G401 (cell line): ENCODE results near the gene CHST8. TPM values are rescaled to one million over a fixed set of nuclear protein-coding genes. Genes with fewer than 3 reads are reported as not detected.
A peak's percentile ranks its signal among the peaks of the same experiment; 100 is the strongest.

Source experiments
- DNase-seq: peaks from one replicate; pipeline ENCODE4 v3.0.0-alpha.2; 2015; ENCODE audit warnings: low spot score
- in situ Hi-C: cut with HindIII; loops from 2 replicates; pipeline ENCODE4 v1.10.0; 2016; ENCODE audit warnings: low sequenced_read_pairs, mixed read lengths
- total RNA-seq: library from RNA; depleted of rRNA; stranded (reverse); fragments of >200 nt; shearing (Covaris generic); gene quantifications from 2 replicates; pipeline ENCODE4 v1.2.3, GENCODE V29; 2014

Gene CHST8
- total RNA-seq, 1 experiment from 2014 or later = not detected

DNA sequence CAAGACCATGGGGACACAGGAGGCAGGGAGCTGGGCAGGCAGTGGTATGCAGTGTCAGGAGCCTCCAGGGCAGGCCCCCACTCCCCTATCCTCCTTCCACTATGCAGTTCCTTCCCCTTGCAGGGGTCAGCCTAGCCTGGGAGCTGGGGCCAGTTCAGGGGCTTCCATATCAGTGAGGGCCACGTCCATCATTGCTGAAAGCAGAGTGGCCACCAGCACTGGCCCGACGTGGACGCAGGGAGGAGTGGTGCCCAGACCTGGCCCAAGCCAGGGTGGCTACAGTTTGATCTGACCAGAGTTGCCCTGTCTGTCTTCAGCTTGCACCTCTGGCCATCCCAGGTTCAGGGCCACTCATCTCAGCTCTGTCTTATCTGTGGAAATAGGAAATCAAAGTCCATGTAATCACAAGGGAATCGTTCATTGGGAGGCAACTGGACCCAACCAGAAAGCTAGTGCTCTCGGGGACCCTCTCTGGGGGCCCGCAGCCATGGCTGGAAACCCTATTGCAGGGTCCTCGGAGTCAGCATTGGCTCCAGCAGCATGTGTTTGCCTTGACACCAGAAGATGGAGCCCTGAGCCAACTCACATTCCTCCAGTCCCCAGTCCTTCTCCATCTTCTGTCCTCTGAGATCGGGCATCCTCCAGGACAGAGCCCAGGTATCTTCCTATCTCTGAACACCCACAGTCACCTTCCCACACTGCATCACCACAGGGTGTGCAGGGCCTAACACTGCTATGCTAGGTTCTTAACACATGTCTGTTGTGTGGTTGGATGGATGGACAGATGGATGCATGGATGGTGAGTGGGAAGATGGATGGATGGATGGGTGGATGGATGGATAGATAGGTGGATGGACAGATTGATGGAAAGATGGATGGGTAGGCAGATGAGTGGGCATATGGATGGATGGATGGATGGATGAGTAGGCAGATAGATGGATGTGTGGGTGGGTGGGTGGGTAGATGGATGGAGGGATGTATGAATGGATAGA, 99.2 kb downstream of the CHST8 start:
- no peak for DNase-seq
- in situ Hi-C loops = no loop called here

DNA sequence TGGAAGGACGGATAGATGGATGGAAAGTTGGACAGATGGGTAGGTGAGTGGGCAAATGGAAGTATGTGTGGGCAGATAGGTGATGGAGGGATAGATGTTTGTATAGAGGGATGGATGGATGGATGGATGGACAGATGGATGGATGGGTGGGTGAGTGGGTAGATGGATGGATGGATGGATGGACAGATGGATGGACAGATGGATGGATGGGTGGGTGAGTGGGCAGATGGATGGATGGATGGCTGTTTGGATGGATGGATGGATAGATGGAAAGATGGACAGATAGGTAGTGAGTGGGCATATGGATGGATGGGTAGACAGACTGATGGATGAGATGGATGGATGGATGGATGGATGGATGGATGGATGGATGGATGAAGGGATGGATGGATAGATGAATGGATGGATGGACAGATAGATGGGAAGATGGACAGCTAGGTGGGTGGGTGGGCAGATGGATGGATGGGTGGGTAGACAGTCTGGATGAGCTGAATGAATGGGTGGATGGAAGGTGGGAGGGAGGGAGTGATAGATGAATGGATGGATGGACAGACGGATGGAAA, 100.1 kb downstream of the CHST8 start:
- in situ Hi-C loops = no loop called here
- no peak for DNase-seq

DNA sequence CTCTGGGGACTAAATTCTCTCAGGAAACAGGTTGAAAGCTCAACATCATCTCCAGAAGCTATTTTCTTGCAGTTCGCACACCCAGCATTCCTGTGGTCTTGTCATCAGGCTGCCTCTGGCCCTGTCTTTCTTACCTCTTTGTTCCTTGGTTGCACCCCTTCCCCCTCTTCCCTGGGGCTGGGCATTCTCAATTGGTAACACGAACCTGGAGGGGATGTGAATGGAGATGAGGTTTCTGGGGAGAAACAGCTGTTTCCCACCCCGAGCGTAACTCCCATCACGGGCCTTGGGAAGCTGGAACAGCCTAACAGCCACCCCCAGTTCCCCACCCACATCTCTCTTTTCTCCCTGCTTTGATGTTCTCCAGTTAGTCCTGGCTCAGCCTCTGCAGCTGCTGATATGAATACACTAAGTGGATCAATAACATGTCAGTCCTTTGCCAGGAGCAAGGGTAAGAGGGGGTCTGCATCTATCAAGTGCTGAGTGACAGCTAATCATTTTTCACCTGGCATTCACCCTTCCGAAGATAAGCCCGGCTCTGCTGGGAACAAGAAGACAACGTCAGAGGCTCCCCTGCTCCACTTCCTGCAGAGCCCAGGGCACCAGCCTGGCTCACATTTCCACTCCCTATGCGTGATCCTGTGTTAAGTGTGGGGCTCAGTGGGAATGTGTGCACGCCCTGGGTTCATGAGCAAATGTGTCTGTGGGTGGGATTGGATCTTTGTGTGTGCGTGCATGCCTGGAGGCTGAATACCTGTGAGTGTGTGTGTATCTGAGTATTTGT, 100.9 kb downstream of the CHST8 start:
- no peak for DNase-seq
- in situ Hi-C loops = no loop called here

DNA sequence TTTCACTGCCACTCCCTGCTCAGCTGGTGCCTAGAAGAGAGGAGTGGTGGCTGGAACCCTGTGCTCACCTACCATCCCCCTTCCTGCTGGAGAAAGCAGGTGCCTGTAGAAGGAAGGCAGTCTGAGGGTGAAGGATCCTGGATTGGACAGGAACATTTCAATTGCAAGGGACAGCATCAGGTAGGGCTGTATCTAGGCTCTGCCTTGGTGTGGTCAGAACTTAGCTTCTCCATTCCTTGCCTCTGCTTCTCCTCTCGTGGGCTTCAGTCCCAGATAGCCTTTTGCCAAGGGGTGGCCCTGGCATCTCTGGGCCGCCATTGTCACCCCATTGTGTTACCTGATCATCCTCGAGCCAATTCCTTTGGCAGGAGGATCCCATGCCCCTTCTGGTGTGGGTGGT, 101.8 kb downstream of the CHST8 start:
- DNase-seq = no peak
- in situ Hi-C loops = no loop called here

DNA sequence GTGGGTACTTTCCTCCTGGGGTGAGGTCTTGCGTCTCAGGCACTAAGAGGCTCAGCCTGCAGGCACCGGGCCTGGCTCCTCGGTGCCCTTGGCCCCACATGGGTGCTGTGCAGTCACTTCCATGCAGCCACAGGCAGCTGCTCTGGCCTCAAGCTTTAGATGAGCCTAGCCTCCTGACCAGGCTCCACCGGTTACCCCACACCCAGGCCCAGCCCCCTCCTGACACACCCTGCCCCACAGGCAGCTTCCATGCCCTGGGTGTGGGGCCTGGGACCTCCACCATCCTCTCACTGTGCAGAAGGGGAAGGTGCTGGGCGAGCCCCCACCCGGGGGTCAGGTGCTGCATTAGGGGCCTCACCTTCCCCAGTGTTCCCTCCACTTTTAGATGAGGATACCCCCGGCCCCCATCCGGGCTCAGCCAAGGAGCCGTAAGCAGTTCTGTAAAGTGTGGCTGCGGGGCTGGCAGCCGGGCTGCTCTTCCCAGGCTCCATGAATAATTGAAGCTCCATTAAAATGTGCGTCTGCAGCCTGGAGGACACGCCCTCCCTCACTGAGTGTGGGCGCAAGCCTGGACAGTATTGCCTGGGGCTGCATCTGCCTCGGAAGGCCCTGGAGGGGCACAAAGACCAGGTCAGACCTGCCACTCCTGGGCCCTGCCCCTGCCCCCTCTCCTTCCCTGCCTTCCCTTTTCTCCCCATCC, 102.4 kb downstream of the CHST8 start:
- DNase-seq = no peak
- in situ Hi-C loops = no loop called here

DNA sequence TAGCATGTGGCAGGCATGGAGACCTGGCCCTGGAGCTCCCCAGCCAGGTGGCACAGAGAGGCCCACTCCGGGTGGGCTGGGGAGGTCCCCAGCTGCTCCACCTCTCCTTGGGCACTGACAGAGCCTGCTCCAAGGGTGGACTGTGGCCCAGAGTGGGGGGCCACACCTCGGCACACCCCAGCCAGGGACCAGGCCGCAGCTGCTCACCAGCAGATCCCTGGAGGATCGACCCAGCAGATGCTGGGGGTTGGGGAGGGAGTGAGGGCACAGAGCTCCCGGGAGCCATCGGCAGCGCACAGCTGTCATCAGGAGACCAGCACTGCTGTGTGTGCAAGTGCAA, 102.9 kb downstream of the CHST8 start:
- no peak for DNase-seq
- in situ Hi-C loops = no loop called here

DNA sequence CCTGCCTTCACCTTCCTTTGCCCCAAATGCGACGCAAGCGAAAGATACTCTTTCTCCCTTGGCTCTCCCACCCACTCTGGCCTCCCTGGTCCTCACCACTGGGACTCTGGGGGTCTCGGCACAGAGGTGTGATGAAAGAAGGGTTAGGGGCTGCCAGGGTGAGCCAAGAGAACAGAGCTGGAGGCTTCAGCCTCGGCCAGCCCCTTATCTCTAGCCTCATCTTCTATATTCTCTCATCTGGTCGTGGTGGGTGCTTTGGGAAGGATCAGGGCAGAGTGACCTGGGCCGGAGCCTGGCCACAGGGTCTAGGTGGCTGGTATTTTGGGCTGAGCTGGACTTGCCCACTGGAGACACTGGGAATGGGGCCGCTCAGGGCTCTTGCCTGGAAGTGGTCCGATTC, 103.8 kb downstream of the CHST8 start:
- no peak for DNase-seq
- in situ Hi-C loops = no loop called here

DNA sequence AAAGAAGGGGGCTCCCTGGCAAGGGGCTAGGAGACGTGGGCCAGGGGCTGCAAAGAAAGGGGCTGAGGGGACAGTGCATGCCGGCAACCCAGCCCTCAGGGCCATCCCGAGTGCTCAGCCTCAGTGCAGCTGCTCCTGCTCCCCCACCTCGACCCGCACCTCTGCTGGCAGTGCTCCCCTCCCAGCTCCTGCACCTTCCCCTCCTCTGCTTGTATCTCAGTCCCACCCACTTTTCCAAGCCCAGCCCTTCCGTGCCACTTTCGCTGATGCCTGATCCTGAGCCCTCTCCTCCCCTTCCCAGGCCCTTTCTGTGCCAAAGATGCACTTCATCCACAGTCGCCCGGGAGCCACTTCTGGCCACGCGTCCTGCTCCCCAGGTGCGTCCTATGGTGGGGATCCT, 105.0 kb downstream of the CHST8 start:
- in situ Hi-C loops = no loop called here
- DNase-seq = no peak

DNA sequence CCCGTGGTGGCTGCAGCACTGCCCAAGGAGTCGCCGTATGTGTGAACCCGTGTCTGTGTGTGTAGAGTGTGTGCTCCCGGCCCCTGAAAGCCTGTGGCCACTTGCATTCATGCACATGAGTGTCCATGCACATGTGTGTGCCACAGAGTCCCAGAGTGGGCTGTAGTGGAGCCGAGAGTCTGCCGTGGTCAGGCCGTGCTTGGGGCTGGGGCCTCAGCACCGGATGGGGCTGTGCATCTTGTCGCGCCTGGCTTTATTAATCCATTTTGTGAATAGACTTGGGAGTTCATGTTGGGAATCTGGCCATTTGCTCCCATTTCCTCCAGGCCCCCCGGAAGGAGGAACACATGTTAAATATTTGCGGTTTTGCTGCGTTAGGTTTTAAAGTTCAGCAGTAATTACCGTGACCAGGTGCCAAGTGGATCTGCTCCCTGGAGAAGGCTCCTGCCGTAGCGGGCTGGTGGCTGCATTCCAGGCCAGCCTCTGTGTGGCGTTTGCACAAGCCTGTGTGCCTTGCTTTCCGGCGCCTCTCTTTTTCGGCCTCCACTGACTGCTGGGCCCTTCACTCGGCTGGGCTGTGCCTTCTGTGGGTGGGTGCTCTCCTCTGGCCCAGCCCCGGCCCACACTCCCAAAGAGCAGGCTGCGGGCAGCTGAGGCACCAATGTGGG, 105.7 kb downstream of the CHST8 start:
- DNase-seq = peak; percentile 62
- in situ Hi-C loops = no loop called here

DNA sequence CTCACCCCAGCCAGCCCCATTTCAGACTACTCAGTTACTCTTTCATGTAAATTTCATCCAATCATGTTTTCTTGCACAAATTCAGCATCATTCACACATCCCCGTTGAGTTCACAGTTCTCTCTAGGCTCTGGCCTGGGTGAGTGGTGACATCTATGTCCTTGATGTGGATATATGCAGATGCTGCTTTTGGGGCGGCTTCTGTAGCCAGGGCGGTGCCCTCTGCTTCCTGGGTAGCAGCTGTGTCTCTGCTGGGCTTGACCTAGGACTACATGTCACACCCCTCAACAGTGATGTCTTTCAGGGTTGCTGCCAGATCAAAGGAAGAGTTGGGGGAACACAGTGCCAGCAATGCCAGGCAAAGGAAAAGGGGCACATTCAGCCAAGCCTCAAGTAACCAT, 106.4 kb downstream of the CHST8 start:
- in situ Hi-C loops = no loop called here
- no peak for DNase-seq

DNA sequence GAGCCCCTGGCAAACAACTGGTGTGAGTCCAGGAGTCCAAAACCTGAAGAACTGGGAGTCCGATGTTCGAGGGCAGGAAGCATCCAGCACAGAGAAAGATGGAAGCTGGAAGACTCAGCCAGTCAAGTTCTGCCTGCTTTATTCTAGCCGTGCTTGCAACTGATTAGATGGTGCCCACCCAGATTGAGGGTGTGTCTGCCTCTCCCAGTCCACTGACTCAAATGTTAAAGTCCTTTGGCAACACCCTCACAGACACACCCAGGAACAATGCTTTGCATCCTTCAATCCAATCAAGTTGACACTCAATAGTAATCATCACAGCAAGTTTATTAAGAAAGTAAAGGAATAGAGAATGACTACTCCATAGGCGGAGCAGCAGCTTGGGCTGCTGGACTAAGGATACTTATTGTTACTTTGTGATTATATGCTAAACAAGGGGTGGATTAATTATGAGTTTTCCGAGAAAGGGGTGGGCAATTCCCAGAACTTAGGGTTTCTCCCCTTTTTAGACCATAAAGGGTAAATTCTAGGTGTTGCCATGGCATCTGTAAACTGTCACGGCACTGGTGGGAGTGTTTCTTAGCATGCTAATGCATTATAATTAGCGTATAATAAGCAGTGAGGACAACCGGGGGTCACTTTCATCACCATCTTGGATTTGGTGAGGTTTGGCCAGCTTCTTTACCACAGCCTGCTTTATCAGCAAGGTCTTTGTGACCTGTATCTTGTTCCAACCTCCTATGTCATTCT, 109.3 kb downstream of the CHST8 start:
- in situ Hi-C loops = no loop called here

DNA sequence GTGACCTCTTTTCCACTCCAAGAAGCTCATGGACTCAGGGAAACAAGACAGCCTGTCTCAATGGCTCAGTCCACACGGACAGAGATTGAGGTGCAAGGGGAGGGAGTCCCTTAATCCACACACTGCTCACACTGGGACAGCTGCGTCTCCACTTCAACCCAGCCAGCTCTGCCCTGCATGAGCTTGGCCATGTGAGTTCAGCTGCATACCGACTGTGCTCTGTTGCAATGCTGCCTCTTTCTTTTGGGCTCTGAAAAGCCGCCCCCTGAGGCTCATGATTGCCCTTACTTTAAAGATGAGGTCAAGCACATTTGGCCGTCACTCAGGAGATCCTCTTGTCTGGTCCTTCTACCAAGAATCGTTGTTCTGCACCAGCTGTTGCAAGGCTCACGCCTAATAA, 110.1 kb downstream of the CHST8 start:
- in situ Hi-C loops = no loop called here

More for the DNA sequence above, 109.3 kb downstream of the CHST8 start:
- no peak for DNase-seq

DNA sequence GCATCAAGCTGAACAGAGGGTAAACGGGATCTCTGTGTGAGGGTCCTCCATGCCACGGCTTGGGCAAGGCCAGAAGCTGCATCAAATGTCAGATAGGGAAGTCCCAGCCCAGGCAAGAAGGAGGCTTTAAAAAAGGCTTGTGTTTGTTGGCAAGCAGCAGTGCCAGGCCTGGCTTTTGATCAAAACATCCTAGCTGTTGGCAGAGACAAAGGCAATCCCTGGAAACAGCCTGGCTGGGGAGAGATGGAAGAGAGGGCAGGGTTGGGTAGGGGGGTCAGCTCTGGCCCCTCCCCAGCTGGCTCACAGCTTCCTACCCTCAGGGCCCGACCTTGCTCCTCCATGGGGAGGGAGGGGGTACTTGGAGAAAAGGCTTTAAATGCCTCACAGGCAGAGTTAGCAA, 113.2 kb downstream of the CHST8 start:
- DNase-seq = peak; percentile 82
- in situ Hi-C loops = no loop called here

More for the DNA sequence above, 110.1 kb downstream of the CHST8 start:
- DNase-seq = no peak

DNA sequence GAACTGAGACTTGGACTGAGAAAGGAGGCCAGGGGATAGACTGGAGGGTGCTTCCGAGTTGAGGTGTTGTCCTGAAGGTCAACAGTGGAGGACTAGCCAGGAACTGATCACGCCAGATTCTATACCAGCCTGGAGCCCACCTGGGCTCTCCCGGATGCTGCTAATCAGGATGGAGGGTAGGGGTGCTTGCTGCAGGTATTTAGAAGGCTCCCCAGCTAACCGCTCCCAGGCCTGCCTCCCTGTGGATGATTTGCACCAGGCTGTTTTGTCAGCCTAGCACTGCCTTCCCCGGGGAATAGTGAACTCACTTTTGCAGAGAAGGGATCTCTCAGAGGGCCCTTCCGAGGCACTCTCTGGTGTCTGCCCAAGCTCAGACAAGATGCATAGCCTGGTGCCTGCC, 114.4 kb downstream of the CHST8 start:
- in situ Hi-C loops = no loop called here
- DNase-seq = no peak

DNA sequence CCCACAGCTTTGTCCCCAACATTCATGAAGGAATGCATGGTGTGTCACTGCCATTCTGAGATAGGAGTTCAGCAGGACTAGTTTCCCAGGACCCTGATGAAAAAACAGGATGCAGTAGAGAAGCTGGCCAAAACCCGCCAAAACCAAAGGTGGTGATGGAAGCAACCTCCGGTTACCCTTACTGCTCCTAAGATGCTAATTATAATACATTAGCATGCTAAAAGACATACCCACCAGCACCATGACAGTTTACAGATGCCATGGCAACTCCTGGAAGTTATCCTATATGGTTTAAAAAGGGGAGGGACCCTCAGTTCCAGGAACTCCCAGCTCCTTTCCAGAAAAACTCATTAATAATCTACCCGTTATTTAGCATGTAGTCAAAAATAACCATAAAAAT, 115.0 kb downstream of the CHST8 start:
- in situ Hi-C loops = no loop called here
- no peak for DNase-seq

DNA sequence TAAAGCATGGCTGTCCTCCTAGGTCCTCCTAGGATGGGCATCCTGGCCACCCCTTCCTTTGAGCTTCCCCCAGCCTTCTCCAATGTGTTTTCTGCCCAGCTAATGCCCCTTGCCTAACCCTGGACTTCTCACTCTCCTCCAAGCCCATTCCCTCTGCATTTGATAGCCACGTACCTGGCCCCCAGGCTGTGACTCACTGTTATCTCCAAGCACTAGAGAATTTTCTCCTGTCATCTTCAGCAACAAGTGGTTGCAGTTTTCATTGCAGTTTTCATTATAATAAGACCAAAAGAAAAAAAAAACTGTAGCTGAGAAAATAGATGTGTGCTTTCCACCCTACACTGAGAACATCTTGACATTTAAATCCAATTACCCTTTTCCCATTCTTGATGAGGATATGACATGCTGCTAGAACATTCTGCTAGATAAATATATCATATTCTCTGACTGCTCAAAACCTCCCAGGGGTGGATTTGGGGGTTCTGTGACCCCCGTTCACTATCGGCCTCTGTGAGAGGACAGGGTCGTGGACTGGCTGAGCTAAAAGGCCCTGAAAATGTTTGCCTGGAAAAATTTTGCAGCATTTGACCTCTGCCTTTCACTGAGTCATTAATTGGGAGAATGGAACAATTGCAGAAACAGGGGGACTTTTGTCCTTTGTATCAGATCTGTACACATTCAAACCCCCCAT, 116.1 kb downstream of the CHST8 start:
- no peak for DNase-seq
- in situ Hi-C loops = no loop called here

DNA sequence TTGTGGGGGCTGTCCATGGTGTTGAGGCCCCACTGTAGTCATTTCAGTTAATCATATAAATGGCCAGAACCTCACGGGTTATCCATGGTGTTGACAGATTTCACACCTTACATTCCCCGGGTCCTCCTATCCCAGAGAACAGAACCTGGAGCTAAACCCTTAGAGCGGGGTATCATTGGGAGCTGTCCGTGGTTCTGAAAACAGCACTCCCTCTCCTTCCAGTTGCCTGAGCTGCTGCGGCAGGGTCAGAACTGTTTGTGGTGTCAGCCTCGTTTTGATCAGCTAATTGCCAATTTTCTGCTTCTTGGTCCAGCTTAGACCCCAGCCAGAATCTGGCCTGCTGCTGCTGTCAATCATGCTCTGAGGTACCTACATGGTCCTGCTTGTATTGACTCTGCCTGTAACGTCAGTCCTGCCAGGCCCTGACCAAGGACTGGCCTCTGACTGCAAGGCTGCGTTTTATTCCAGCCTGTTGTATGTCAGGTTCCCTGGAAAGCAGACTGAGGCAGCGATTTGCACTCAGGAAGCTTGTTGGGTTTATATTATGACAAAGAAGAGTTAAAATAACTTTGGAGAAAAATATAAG, 119.2 kb downstream of the CHST8 start:
- DNase-seq = no peak

More for the DNA sequence above, 119.2 kb downstream of the CHST8 start:
- in situ Hi-C loops = no loop called here
